MM.1S (cell line): Measurements from ENCODE around the gene DPYSL5.

Experiments used
- DNase-seq: peaks from one replicate; pipeline ENCODE4 v3.0.0-alpha.2; 2015
- H2AFZ ChIP-seq: fragments of 300-600 bp; sonication (generic); 2 replicates; pipeline ENCODE4 v1.6.0; 2016; ENCODE audit warnings: antibody characterized with exemption, low read length
- H3F3A ChIP-seq: fragments of 300-600 bp; sonication (generic); 2 replicates; pipeline ENCODE4 v1.6.1; 2016; ENCODE audit warnings: mild to moderate bottlenecking, antibody characterized with exemption, low read length, moderate library complexity, mixed read lengths; ENCODE audit not compliant: insufficient read depth
- H3K27ac ChIP-seq: fragments of 300-600 bp; sonication (generic); 2 replicates; pipeline ENCODE4 v1.5.1; 2016; ENCODE audit warnings: mild to moderate bottlenecking, low read length
- H3K27me3 ChIP-seq: fragments of 300-600 bp; sonication (generic); replicated peaks from 2 replicates; pipeline ENCODE4 v1.6.0; 2016; ENCODE audit warnings: low read length; ENCODE audit not compliant: insufficient read depth
- H3K36me3 ChIP-seq: fragments of 300-600 bp; sonication (generic); replicated peaks from 2 replicates; pipeline ENCODE4 v1.6.1; 2016; ENCODE audit warnings: mild to moderate bottlenecking, low read length, mixed read lengths; ENCODE audit not compliant: insufficient read depth
- H3K4me1 ChIP-seq: fragments of 300-600 bp; sonication (generic); 2 replicates; pipeline ENCODE4 v1.6.1; 2016; ENCODE audit warnings: low read length, mixed read lengths
- H3K4me2 ChIP-seq: fragments of 300-600 bp; sonication (generic); 2 replicates; pipeline ENCODE4 v1.6.0; 2016; ENCODE audit warnings: low read depth, low read length
- H3K4me3 ChIP-seq: fragments of 300-600 bp; sonication (generic); 2 replicates; pipeline ENCODE4 v1.5.1; 2016; ENCODE audit warnings: low read length, mixed read lengths
- H3K79me2 ChIP-seq: fragments of 300-600 bp; sonication (generic); 2 replicates; pipeline ENCODE4 v1.6.1; 2016; ENCODE audit warnings: mixed run types, low read length, mixed read lengths
- H3K9ac ChIP-seq: fragments of 300-600 bp; sonication (generic); 2 replicates; pipeline ENCODE4 v1.6.1; 2016; ENCODE audit warnings: low read length, mixed read lengths
- H3K9me2 ChIP-seq: fragments of 300-600 bp; sonication (generic); replicated peaks from 2 replicates; pipeline ENCODE4 v1.6.1; 2016; ENCODE audit warnings: mild to moderate bottlenecking, low read length, mixed read lengths; ENCODE audit not compliant: insufficient read depth
- H3K9me3 ChIP-seq: fragments of 300-600 bp; sonication (generic); replicated peaks from 2 replicates; pipeline ENCODE4 v1.6.1; 2016; ENCODE audit warnings: mild to moderate bottlenecking, low read length, mixed read lengths; ENCODE audit not compliant: insufficient read depth
- H4K20me1 ChIP-seq: fragments of 300-600 bp; sonication (generic); 2 replicates; pipeline ENCODE4 v1.6.1; 2016; ENCODE audit warnings: mild to moderate bottlenecking, low read length, moderate library complexity, mixed read lengths; ENCODE audit not compliant: insufficient read depth
- EZH2 ChIP-seq: fragments of 300-600 bp; sonication (generic); optimal IDR thresholded peaks from 2 replicates; pipeline ENCODE3; 2017; ENCODE audit warnings: low read depth, mild to moderate bottlenecking, antibody characterized with exemption, low read length, mixed read lengths
- EZH2phosphoT487 ChIP-seq: fragments of 300-600 bp; sonication (generic); IDR thresholded peaks from 2 replicates; pipeline ENCODE4 v1.6.1; 2018; ENCODE audit warnings: antibody characterized with exemption, low read length
- TF ChIP-seq, protein P1 (sequence below): fragments of 300-600 bp; sonication (generic); IDR thresholded peaks from 2 replicates; pipeline ENCODE4 v1.5.1; 2016; ENCODE audit warnings: antibody characterized with exemption, low read length, mixed read lengths

The DPYSL5 gene

DNA sequence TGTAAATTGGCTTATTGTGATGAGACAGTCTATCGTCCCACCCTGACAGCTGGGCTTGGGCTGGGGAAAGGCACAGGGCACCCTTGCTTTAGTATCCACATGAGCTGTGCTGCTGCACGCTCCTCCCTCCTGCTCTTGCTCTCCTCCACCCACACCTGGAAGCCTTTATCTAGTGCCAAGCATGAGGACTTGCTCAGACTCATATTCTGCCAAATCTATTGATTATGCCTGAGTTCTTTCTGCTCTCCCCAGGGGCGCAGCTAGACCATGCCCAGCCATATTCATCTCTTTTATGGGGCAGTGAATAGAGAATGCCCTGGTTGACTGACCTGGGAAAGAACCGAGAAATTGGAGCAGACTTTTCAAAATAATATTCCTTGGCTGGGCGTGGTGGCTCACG lies 29.0 kb upstream of the DPYSL5 start:
- Histone ChIP-seq H3K9me3 (no peaks in the 10 kb centered on the region), H3K9ac (no peak overlapping the region), H3K4me1 (no peaks in the 10 kb centered on the region), H4K20me1 (no peaks in the 10 kb centered on the region), H3K36me3 (no peaks in the 10 kb centered on the region), H2AFZ (no peak overlapping the region), H3F3A (no peaks in the 10 kb centered on the region), H3K27ac (no peak overlapping the region), H3K4me3 (no peak overlapping the region), H3K9me2 (no peaks in the 10 kb centered on the region), H3K4me2 (no peak overlapping the region), H3K79me2 (no peaks in the 10 kb centered on the region), H3K27me3 (peaks cover 4% of the 10 kb centered on the region)
- TF ChIP-seq EZH2phosphoT487 = no peak
- no peak for TF ChIP-seq EZH2
- TF ChIP-seq, protein P1, sequence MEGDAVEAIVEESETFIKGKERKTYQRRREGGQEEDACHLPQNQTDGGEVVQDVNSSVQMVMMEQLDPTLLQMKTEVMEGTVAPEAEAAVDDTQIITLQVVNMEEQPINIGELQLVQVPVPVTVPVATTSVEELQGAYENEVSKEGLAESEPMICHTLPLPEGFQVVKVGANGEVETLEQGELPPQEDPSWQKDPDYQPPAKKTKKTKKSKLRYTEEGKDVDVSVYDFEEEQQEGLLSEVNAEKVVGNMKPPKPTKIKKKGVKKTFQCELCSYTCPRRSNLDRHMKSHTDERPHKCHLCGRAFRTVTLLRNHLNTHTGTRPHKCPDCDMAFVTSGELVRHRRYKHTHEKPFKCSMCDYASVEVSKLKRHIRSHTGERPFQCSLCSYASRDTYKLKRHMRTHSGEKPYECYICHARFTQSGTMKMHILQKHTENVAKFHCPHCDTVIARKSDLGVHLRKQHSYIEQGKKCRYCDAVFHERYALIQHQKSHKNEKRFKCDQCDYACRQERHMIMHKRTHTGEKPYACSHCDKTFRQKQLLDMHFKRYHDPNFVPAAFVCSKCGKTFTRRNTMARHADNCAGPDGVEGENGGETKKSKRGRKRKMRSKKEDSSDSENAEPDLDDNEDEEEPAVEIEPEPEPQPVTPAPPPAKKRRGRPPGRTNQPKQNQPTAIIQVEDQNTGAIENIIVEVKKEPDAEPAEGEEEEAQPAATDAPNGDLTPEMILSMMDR = no peak
- no peak for DNase-seq

DNA sequence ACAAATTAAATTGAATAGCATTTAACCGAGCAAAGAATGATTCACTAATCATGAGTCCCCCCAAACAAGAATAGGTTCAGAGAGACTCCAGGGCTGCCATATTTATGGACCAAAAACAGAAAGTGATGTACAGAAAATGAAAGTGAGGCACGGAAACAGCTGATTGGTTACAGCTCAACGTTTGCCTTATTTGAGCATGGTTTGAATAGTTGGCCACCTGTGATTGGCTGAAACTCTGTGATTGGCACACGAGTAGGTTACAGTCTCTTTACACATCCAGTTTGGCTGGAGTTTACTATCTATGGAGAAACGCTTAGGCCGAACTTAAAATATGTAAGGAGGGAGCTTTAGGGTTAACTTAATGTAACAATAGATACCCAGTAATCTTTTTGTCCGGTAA lies 27.0 kb upstream of the DPYSL5 start:
- no peaks in the 10 kb centered on the region for H3K79me2 ChIP-seq
- DNase-seq = no peak

DNA sequence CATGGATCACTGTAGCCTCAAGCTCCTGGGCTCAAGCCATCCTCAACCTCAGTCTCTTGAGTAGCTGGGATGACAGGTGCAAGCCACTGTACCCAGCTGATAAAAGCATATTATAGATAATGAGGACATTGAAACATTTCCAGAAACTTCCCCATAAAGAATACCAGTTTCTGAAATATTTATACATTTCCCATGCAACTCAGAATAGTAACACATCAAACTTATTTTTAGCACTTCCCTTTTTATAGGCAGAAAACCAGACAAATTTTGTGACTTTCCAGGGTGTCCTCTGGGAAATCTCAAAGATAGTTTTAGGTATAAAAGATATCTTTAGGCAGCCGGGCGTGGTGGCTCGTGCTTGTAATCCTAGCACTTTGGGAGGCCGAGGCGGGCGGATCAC lies 25.1 kb upstream of the DPYSL5 start:
- Histone ChIP-seq H3F3A (no peaks in the 10 kb centered on the region), H3K4me3 (no peak overlapping the region), H4K20me1 (no peaks in the 10 kb centered on the region), H3K27ac (no peak overlapping the region), H3K4me1 (no peaks in the 10 kb centered on the region), H3K9ac (no peak overlapping the region), H3K36me3 (no peaks in the 10 kb centered on the region), H3K9me3 (no peaks in the 10 kb centered on the region), H3K9me2 (no peaks in the 10 kb centered on the region), H3K4me2 (no peak overlapping the region), H3K27me3 (peaks cover 4% of the 10 kb centered on the region), H3K79me2 (no peaks in the 10 kb centered on the region), H2AFZ (no peak overlapping the region)
- TF ChIP-seq, protein P1 = no peak
- TF ChIP-seq EZH2 = no peak
- TF ChIP-seq EZH2phosphoT487 = no peak
- DNase-seq = no peak

More for the DNA sequence above, 27.0 kb upstream of the DPYSL5 start:
- H3K27ac ChIP-seq = no peak overlapping the region
- peak overlapping the region; percentile 21; the same call in 1 of the 2 replicates for H3K4me2 ChIP-seq
- no peaks in the 10 kb centered on the region for H3K36me3 ChIP-seq
- no peaks in the 10 kb centered on the region for H3K9me3 ChIP-seq
- H3K4me3 ChIP-seq = no peak overlapping the region
- TF ChIP-seq, protein P1 = no peak
- no peak for TF ChIP-seq EZH2
- TF ChIP-seq EZH2phosphoT487 = no peak
- H2AFZ ChIP-seq = no peak overlapping the region
- H4K20me1 ChIP-seq = no peaks in the 10 kb centered on the region
- no peaks in the 10 kb centered on the region for H3K4me1 ChIP-seq
- peaks cover 4% of the 10 kb centered on the region for H3K27me3 ChIP-seq
- H3K9me2 ChIP-seq = no peaks in the 10 kb centered on the region
- H3K9ac ChIP-seq = no peak overlapping the region
- H3F3A ChIP-seq = no peaks in the 10 kb centered on the region
